ENCODE data around the gene ADAMTS14.

GRCh38 chr10:70740406-70741288, 68.3 kb downstream of the ADAMTS14 start:
- TF ChIP-seq, protein P1, sequence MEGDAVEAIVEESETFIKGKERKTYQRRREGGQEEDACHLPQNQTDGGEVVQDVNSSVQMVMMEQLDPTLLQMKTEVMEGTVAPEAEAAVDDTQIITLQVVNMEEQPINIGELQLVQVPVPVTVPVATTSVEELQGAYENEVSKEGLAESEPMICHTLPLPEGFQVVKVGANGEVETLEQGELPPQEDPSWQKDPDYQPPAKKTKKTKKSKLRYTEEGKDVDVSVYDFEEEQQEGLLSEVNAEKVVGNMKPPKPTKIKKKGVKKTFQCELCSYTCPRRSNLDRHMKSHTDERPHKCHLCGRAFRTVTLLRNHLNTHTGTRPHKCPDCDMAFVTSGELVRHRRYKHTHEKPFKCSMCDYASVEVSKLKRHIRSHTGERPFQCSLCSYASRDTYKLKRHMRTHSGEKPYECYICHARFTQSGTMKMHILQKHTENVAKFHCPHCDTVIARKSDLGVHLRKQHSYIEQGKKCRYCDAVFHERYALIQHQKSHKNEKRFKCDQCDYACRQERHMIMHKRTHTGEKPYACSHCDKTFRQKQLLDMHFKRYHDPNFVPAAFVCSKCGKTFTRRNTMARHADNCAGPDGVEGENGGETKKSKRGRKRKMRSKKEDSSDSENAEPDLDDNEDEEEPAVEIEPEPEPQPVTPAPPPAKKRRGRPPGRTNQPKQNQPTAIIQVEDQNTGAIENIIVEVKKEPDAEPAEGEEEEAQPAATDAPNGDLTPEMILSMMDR (conservative IDR thresholded peaks at IDR 0.05 in 1 of 2, IDR thresholded peaks at IDR 0.05 in 1 of 2; ENCODE audit: extremely low read depth in 1 of 2, insufficient read depth in 1 of 2, low read depth in 1 of 2, low read length in 2 of 2): no peak
- TF ChIP-seq EZH2 (IDR thresholded peaks at IDR 0.05; ENCODE audit: borderline replicate concordance, low read length): no peak

Data from mammary epithelial cell (primary cell).